Neuron (in vitro differentiated cells): Measurements from ENCODE around the gene KLHL3.
"Not testable (repeated sequence)": the region's sequence is repeated elsewhere in the genome, so short reads cannot be mapped to it uniquely, and the experiment has no call there.

Experiments
- H2AFZ ChIP-seq: one replicate; pipeline ENCODE4 v1.6.1; 2013; ENCODE audit warnings: low read depth, mild to moderate bottlenecking, inconsistent platforms, low read length, moderate library complexity
- H3K27me3 ChIP-seq: one replicate; pipeline ENCODE4 v1.6.1; 2013; ENCODE audit warnings: low read length; ENCODE audit not compliant: insufficient read depth
- H3K36me3 ChIP-seq: one replicate; pipeline ENCODE4 v1.6.1; 2013; ENCODE audit warnings: low read length; ENCODE audit not compliant: insufficient read depth
- H3K4me1 ChIP-seq: one replicate; pipeline ENCODE4 v1.6.1; 2013; ENCODE audit warnings: low read length; ENCODE audit not compliant: insufficient read depth
- H3K4me3 ChIP-seq: 2 replicates; pipeline ENCODE4 v1.5.1; 2013; ENCODE audit warnings: mild to moderate bottlenecking, low read length, moderate library complexity
- H3K9me3 ChIP-seq: one replicate; pipeline ENCODE4 v1.6.1; 2013; ENCODE audit warnings: low read length

Gene KLHL3

GRCh38 chr5:137665678-137666460 lies 70.0 kb downstream of the KLHL3 start:
- Histone ChIP-seq H3K36me3 (no peaks in the 10 kb centered on the region), H3K4me1 (no peaks in the 10 kb centered on the region), H3K27me3 (no peaks in the 10 kb centered on the region), H2AFZ (no peak overlapping the region), H3K9me3 (no peaks in the 10 kb centered on the region), H3K4me3 (no peak overlapping the region)

GRCh38 chr5:137660349-137660817 lies 75.5 kb downstream of the KLHL3 start:
- Histone ChIP-seq H2AFZ (no peak overlapping the region), H3K4me3 (no peak overlapping the region), H3K27me3 (no peaks in the 10 kb centered on the region), H3K4me1 (no peaks in the 10 kb centered on the region), H3K9me3 (no peaks in the 10 kb centered on the region), H3K36me3 (no peaks in the 10 kb centered on the region)

- H2AFZ ChIP-seq = no peak overlapping the region
- H3K27me3 ChIP-seq = no peaks in the 10 kb centered on the region
- H3K9me3 ChIP-seq = no peaks in the 10 kb centered on the region
- H3K4me1 ChIP-seq = no peaks in the 10 kb centered on the region
- no peaks in the 10 kb centered on the region for H3K36me3 ChIP-seq
- H3K4me3 ChIP-seq = no peak overlapping the region
Measured at GRCh38 chr5:137659209-137659608, 76.7 kb downstream of the KLHL3 start.

GRCh38 chr5:137658324-137658723 lies 77.6 kb downstream of the KLHL3 start:
- Histone ChIP-seq H3K4me3 (no peak overlapping the region), H3K4me1 (no peaks in the 10 kb centered on the region), H3K9me3 (no peaks in the 10 kb centered on the region), H3K36me3 (no peaks in the 10 kb centered on the region), H3K27me3 (no peaks in the 10 kb centered on the region), H2AFZ (no peak overlapping the region)

- Histone ChIP-seq H3K36me3 (no peaks in the 10 kb centered on the region), H3K9me3 (no peaks in the 10 kb centered on the region), H3K27me3 (no peaks in the 10 kb centered on the region), H3K4me1 (no peaks in the 10 kb centered on the region), H2AFZ (no peak overlapping the region), H3K4me3 (no peak overlapping the region)
Measured at GRCh38 chr5:137657073-137657472, 78.8 kb downstream of the KLHL3 start.

GRCh38 chr5:137656558-137656957 lies 79.3 kb downstream of the KLHL3 start:
- Histone ChIP-seq H3K4me3 (no peak overlapping the region), H3K4me1 (no peaks in the 10 kb centered on the region), H2AFZ (no peak overlapping the region), H3K27me3 (no peaks in the 10 kb centered on the region), H3K9me3 (no peaks in the 10 kb centered on the region), H3K36me3 (no peaks in the 10 kb centered on the region)

GRCh38 chr5:137651022-137651421 lies 84.9 kb downstream of the KLHL3 start:
- Histone ChIP-seq H3K9me3 (no peaks in the 10 kb centered on the region), H2AFZ (no peak overlapping the region), H3K4me3 (no peak overlapping the region), H3K36me3 (no peaks in the 10 kb centered on the region), H3K27me3 (no peaks in the 10 kb centered on the region), H3K4me1 (no peaks in the 10 kb centered on the region)

GRCh38 chr5:137649228-137649935 lies 86.5 kb downstream of the KLHL3 start:
- no peak overlapping the region for H2AFZ ChIP-seq
- no peaks in the 10 kb centered on the region for H3K9me3 ChIP-seq
- H3K4me1 ChIP-seq = no peaks in the 10 kb centered on the region
- H3K4me3 ChIP-seq = no peak overlapping the region
- H3K36me3 ChIP-seq = no peaks in the 10 kb centered on the region
- H3K27me3 ChIP-seq = no peaks in the 10 kb centered on the region

GRCh38 chr5:137648361-137648760 lies 87.5 kb downstream of the KLHL3 start:
- Histone ChIP-seq H3K4me3 (no peak overlapping the region), H2AFZ (no peak overlapping the region), H3K36me3 (no peaks in the 10 kb centered on the region), H3K9me3 (no peaks in the 10 kb centered on the region), H3K27me3 (no peaks in the 10 kb centered on the region), H3K4me1 (no peaks in the 10 kb centered on the region)

- H3K9me3 ChIP-seq = no peaks in the 10 kb centered on the region
- H3K36me3 ChIP-seq = no peaks in the 10 kb centered on the region
- H3K4me3 ChIP-seq = no peak overlapping the region
- no peak overlapping the region for H2AFZ ChIP-seq
- no peaks in the 10 kb centered on the region for H3K4me1 ChIP-seq
- H3K27me3 ChIP-seq = no peaks in the 10 kb centered on the region
Measured at GRCh38 chr5:137647401-137647800, 88.5 kb downstream of the KLHL3 start.

GRCh38 chr5:137646761-137647160 lies 89.1 kb downstream of the KLHL3 start:
- Histone ChIP-seq H3K9me3 (no peaks in the 10 kb centered on the region), H3K4me3 (no peak overlapping the region), H3K36me3 (no peaks in the 10 kb centered on the region), H3K4me1 (no peaks in the 10 kb centered on the region), H2AFZ (no peak overlapping the region), H3K27me3 (no peaks in the 10 kb centered on the region)

GRCh38 chr5:137643081-137643480 lies 92.8 kb downstream of the KLHL3 start:
- not testable (repeated sequence) for H3K4me1 ChIP-seq, H3K27me3 ChIP-seq, H2AFZ ChIP-seq, H3K4me3 ChIP-seq, H3K36me3 ChIP-seq, H3K9me3 ChIP-seq

GRCh38 chr5:137642091-137642490 lies 93.8 kb downstream of the KLHL3 start:
- Histone ChIP-seq H3K4me3 (no peak overlapping the region), H2AFZ (no peak overlapping the region), H3K4me1 (no peaks in the 10 kb centered on the region), H3K36me3 (no peaks in the 10 kb centered on the region), H3K9me3 (peaks cover 7% of the 10 kb centered on the region), H3K27me3 (no peaks in the 10 kb centered on the region)
